ENCODE results near the gene CD99. TPM values are rescaled to one million over a fixed set of nuclear protein-coding genes. Genes with fewer than 3 reads are reported as not detected.

CD99 gene
- total and polyA plus RNA-seq, 2 experiments from 2014 or later: 28.5 to 43.1 TPM

- no peak overlapping the region for H3K27ac Mint-ChIP-seq
These were observed 6.7 kb downstream of the CD99 start for GRCh38 chrX:2697741-2698299.

More at GRCh38 chrX:2697741-2698299, 6.7 kb downstream of the CD99 start:
- Histone ChIP-seq H3K27ac (ENCODE audit: low read depth) (no peak overlapping the region), H3K36me3 (ENCODE audit: insufficient read depth) (no peaks in the 10 kb centered on the region; the same call in 1 of the 2 replicates), H4K20me1 (replicated peaks; ENCODE audit: insufficient read depth) (peaks cover 2% of the 10 kb centered on the region; the same call in 1 of the 2 replicates), H3K9me2 (ENCODE audit: insufficient read depth) (peaks cover 4% of the 10 kb centered on the region; the same call in 1 of the 2 replicates), H3F3A (replicated peaks; ENCODE audit: low read depth) (no peaks in the 10 kb centered on the region), H3K4me1 (ENCODE audit: insufficient read depth) (peaks cover 9% of the 10 kb centered on the region), H3K4me2 (no peak overlapping the region), H3K79me2 (replicated peaks; ENCODE audit: insufficient read depth) (peaks cover 7% of the 10 kb centered on the region), H3K4me3 (no peak overlapping the region), H3K27me3 (ENCODE audit: insufficient read depth) (peaks cover 27% of the 10 kb centered on the region), H2AFZ (no peak overlapping the region)
- Mint-ChIP-seq H3K4me3 (no peak overlapping the region), H3K4me1 (peaks cover 8% of the 10 kb centered on the region), H3K9me3 (no peaks in the 10 kb centered on the region), H3K27me3 (ENCODE audit: insufficient read depth, low read depth, poor library complexity) (peaks cover 29% of the 10 kb centered on the region), H3K36me3 (ENCODE audit: low read depth) (peaks cover 5% of the 10 kb centered on the region; the same call in 2 of the 3 replicates)
- DNase-seq (ENCODE audit: low spot score) (no peak), ATAC-seq (no peak)
- no peak for TF ChIP-seq POLR2AphosphoS5 (IDR thresholded peaks at IDR 0.05; ENCODE audit: low read depth)
- TF ChIP-seq CTCF (conservative IDR thresholded peaks at IDR 0.05; ENCODE audit: low read depth in 2 of 2): no peak
- no peak for TF ChIP-seq EZH2phosphoT487 (IDR thresholded peaks at IDR 0.05; ENCODE audit: unreplicated experiment)
- TF ChIP-seq STAT1 (IDR thresholded peaks at IDR 0.05; ENCODE audit: unreplicated experiment): no peak
- no peak for TF ChIP-seq JUNB (IDR thresholded peaks at IDR 0.05; ENCODE audit: unreplicated experiment)
- TF ChIP-seq, protein P1, sequence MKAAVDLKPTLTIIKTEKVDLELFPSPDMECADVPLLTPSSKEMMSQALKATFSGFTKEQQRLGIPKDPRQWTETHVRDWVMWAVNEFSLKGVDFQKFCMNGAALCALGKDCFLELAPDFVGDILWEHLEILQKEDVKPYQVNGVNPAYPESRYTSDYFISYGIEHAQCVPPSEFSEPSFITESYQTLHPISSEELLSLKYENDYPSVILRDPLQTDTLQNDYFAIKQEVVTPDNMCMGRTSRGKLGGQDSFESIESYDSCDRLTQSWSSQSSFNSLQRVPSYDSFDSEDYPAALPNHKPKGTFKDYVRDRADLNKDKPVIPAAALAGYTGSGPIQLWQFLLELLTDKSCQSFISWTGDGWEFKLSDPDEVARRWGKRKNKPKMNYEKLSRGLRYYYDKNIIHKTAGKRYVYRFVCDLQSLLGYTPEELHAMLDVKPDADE (IDR thresholded peaks at IDR 0.05): no peak
- TF ChIP-seq EZH2 (IDR thresholded peaks at IDR 0.05; ENCODE audit: low read depth, unreplicated experiment): no peak
- no peak for TF ChIP-seq CREB1 (CRISPR knock-in tag; IDR thresholded peaks at IDR 0.05; ENCODE audit: low read depth)
- TF ChIP-seq ZNF331 (CRISPR knock-in tag; IDR thresholded peaks at IDR 0.05; ENCODE audit: low read depth): no peak
- TF ChIP-seq ZNF114 (CRISPR knock-in tag; IDR thresholded peaks at IDR 0.05): no peak
- no peak for TF ChIP-seq ZNF462 (CRISPR knock-in tag; IDR thresholded peaks at IDR 0.05)
- no peak for TF ChIP-seq NANOG (IDR thresholded peaks at IDR 0.05; ENCODE audit: borderline replicate concordance)
- TF ChIP-seq, protein P2, sequence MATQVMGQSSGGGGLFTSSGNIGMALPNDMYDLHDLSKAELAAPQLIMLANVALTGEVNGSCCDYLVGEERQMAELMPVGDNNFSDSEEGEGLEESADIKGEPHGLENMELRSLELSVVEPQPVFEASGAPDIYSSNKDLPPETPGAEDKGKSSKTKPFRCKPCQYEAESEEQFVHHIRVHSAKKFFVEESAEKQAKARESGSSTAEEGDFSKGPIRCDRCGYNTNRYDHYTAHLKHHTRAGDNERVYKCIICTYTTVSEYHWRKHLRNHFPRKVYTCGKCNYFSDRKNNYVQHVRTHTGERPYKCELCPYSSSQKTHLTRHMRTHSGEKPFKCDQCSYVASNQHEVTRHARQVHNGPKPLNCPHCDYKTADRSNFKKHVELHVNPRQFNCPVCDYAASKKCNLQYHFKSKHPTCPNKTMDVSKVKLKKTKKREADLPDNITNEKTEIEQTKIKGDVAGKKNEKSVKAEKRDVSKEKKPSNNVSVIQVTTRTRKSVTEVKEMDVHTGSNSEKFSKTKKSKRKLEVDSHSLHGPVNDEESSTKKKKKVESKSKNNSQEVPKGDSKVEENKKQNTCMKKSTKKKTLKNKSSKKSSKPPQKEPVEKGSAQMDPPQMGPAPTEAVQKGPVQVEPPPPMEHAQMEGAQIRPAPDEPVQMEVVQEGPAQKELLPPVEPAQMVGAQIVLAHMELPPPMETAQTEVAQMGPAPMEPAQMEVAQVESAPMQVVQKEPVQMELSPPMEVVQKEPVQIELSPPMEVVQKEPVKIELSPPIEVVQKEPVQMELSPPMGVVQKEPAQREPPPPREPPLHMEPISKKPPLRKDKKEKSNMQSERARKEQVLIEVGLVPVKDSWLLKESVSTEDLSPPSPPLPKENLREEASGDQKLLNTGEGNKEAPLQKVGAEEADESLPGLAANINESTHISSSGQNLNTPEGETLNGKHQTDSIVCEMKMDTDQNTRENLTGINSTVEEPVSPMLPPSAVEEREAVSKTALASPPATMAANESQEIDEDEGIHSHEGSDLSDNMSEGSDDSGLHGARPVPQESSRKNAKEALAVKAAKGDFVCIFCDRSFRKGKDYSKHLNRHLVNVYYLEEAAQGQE (IDR thresholded peaks at IDR 0.05; ENCODE audit: unreplicated experiment): no peak
